HG03354 (cell line): ENCODE measurements around the gene ATG9A.
"Not testable (repeated sequence)": the region's sequence is repeated elsewhere in the genome, so short reads cannot be mapped to it uniquely, and the experiment has no call there.

ENCODE experiments used
- ATAC-seq: cut with Tn5 transposase; IDR thresholded peaks from one replicate; pipeline ENCODE4 v1.9.1; 2021; ENCODE audit warnings: mild to moderate bottlenecking; ENCODE audit not compliant: unreplicated experiment, poor library complexity, severe bottlenecking

The ATG9A gene

GRCh38 chr2:219229305-219230058, at the start of gene ATG9A, which contains the start of gene ANKZF1:
Gene ATG9A (minus strand): TSS chr2:219229636. CDS start chr2:219228024, 1,612 bp downstream.
Gene ANKZF1 (plus strand): TSS chr2:219229806. CDS start chr2:219230258, 452 bp downstream.
- ATAC-seq = peak; percentile 98

GRCh38 chr2:219278655-219279150, 49.3 kb upstream of the ATG9A start:
- no peak for ATAC-seq

- ATAC-seq = peak; percentile 25
Observed at GRCh38 chr2:219277703-219278654, 48.5 kb upstream of the ATG9A start.

- ATAC-seq = no peak
Observed at GRCh38 chr2:219274361-219274921, 45.0 kb upstream of the ATG9A start.

GRCh38 chr2:219273937-219274336, 44.5 kb upstream of the ATG9A start:
- no peak for ATAC-seq

GRCh38 chr2:219272995-219273394, 43.6 kb upstream of the ATG9A start:
- ATAC-seq = no peak

GRCh38 chr2:219272356-219272755, 42.9 kb upstream of the ATG9A start:
- ATAC-seq = no peak

- no peak for ATAC-seq
Observed at GRCh38 chr2:219271021-219271420, 41.6 kb upstream of the ATG9A start.

- no peak for ATAC-seq
Observed at GRCh38 chr2:219270055-219270372, 40.6 kb upstream of the ATG9A start.

- no peak for ATAC-seq
Observed at GRCh38 chr2:219269362-219270054, 40.1 kb upstream of the ATG9A start.

- no peak for ATAC-seq
Observed at GRCh38 chr2:219268294-219268693, 38.9 kb upstream of the ATG9A start.

- ATAC-seq = no peak
Observed at GRCh38 chr2:219266886-219267285, 37.5 kb upstream of the ATG9A start.

GRCh38 chr2:219266232-219266631, 36.8 kb upstream of the ATG9A start:
- no peak for ATAC-seq

GRCh38 chr2:219261024-219261855, 31.8 kb upstream of the ATG9A start:
- no peak for ATAC-seq

- not testable (repeated sequence) for ATAC-seq
Observed at GRCh38 chr2:219258942-219259341, 29.5 kb upstream of the ATG9A start.

GRCh38 chr2:219254590-219255201, 25.3 kb upstream of the ATG9A start:
- peak; percentile 39 for ATAC-seq

- peak; percentile 57 for ATAC-seq
Observed at GRCh38 chr2:219253753-219254589, 24.5 kb upstream of the ATG9A start, which contains the start of gene TUBA4A. Gene TUBA4A (minus strand): TSS chr2:219253918. CDS start chr2:219253858, 60 bp downstream.
